HepG2 (cell line): Measurements from ENCODE around the gene MFSD6. TPM values are rescaled to one million over a fixed set of nuclear protein-coding genes. Genes with fewer than 3 reads are reported as not detected.
"Not testable (repeated sequence)": the region's sequence is repeated elsewhere in the genome, so short reads cannot be mapped to it uniquely, and the experiment has no call there.

ENCODE experiments used
- ATAC-seq: fragments of 200-7000 bp; cut with Tn5 transposase; 3 replicates; pipeline ENCODE4 v1.9.1; 2020; ENCODE audit warnings: mild to moderate bottlenecking, moderate library complexity
- BruUV-seq: library from RNA; stranded (reverse); fragments of 400-500 nt; replicated peaks from 2 replicates; lab custom pipeline; 2021; lab: Mats Ljungman, UMichigan
- CTCF ChIA-PET: fragments of 300-600 bp; formaldehyde crosslinking; extraction: SDS; loops from one replicate; lab custom pipeline; 2021; ENCODE audit warnings: low total read pairs, inconsistent platforms, low intra/inter-chr PET ratio; lab: Yijun Ruan, JAX
- POLR2A ChIA-PET: fragments of 350-600 bp; sonication (Branson Sonifier 250); formaldehyde crosslinking; loops from one replicate; lab custom pipeline; 2020; ENCODE audit warnings: antibody characterized with exemption, inconsistent platforms; lab: Yijun Ruan, JAX
- DNase-seq: peaks from one replicate; pipeline ENCODE4 v3.0.0-alpha.2; 2015; ENCODE audit warnings: low spot score
- FAIRE-seq: peaks from 3 replicates; lab custom pipeline; 2011; peaks lifted over from hg19 to GRCh38; lab: Jason Lieb, UNC
- H2AFZ ChIP-seq: one replicate; pipeline ENCODE4 v1.6.1; 2011; ENCODE audit warnings: low read length, inconsistent platforms
- H3K27ac ChIP-seq: fragments of 300-600 bp; 3 replicates; pipeline ENCODE4 v1.8.0; 2011; ENCODE audit warnings: mixed run types, mild to moderate bottlenecking, mixed read lengths, low read length, inconsistent platforms; ENCODE audit not compliant: insufficient read depth; ENCODE audit errors: extremely low read length
- H3K27me3 ChIP-seq, 2 experiments: fragments of 200-600 bp in 1 of 2; 2 replicates in 1 of 2; 3 replicates in 1 of 2; pipeline versions ENCODE4 v1.6.0 to v1.8.0; 2011; ENCODE audit warnings: low read length in 2 of 2, mild to moderate bottlenecking in 2 of 2, moderate library complexity in 2 of 2, inconsistent platforms in 1 of 2; ENCODE audit not compliant: insufficient read depth in 2 of 2, control insufficient read depth in 1 of 2
- H3K36me3 ChIP-seq, 2 experiments: fragments of 200-600 bp in 1 of 2; replicated peaks in 1 of 2; 2 replicates in 1 of 2; 3 replicates in 1 of 2; pipeline versions ENCODE4 v1.5.1 to v1.8.0; 2011; ENCODE audit warnings: low read length in 2 of 2, inconsistent platforms in 1 of 2; ENCODE audit not compliant: insufficient read depth in 2 of 2, control insufficient read depth in 1 of 2
- H3K4me1 ChIP-seq: 2 replicates; pipeline ENCODE4 v1.5.1; 2012; ENCODE audit warnings: low read length, inconsistent platforms; ENCODE audit not compliant: insufficient read depth
- H3K4me2 ChIP-seq: 2 replicates; pipeline ENCODE4 v1.6.0; 2011; ENCODE audit warnings: low read depth, low read length, inconsistent platforms
- H3K4me3 ChIP-seq, 3 experiments: fragments of 200-600 bp in 1 of 3; sonication (generic), shearing (Covaris generic) in 1 of 3; replicated peaks in 1 of 3; 2 replicates each; pipeline ENCODE4 v1.5.1; 2011 to 2016; ENCODE audit warnings: low read length in 3 of 3, inconsistent platforms in 2 of 3, low read depth in 2 of 3, mild to moderate bottlenecking in 2 of 3, control low read depth in 1 of 3, mixed read lengths in 1 of 3; ENCODE audit not compliant: insufficient read depth in 1 of 3
- H3K79me2 ChIP-seq: one replicate; pipeline ENCODE4 v1.6.1; 2011; ENCODE audit warnings: low read length, inconsistent platforms; ENCODE audit not compliant: insufficient read depth
- H3K9ac ChIP-seq: 2 replicates; pipeline ENCODE4 v1.6.0; 2011; ENCODE audit warnings: mild to moderate bottlenecking, low read depth, low read length, inconsistent platforms; ENCODE audit not compliant: insufficient read depth
- H3K9me3 ChIP-seq: 2 replicates; pipeline ENCODE4 v1.5.1; 2012; ENCODE audit warnings: mild to moderate bottlenecking, low read length
- H4K20me1 ChIP-seq: 2 replicates; pipeline ENCODE4 v1.6.0; 2011; ENCODE audit warnings: inconsistent platforms, mild to moderate bottlenecking, low read length, moderate library complexity; ENCODE audit not compliant: insufficient read depth
- HOXA5 ChIP-seq: sonication (generic); formaldehyde crosslinking; IDR thresholded peaks from 2 replicates; pipeline ENCODE4 v1.4.0; 2020; ENCODE audit warnings: missing genetic modification reagents
- NR2F6 ChIP-seq, 2 experiments: IDR thresholded peaks; 2 replicates each; pipeline ENCODE4 v1.6.1; 2016; ENCODE audit warnings: antibody characterized with exemption in 1 of 2, mild to moderate bottlenecking in 1 of 2
- PHF8 ChIP-seq: sonication (generic); formaldehyde crosslinking; IDR thresholded peaks from 2 replicates; pipeline ENCODE4 v1.5.0; 2020; ENCODE audit warnings: missing genetic modification reagents
- ZFY ChIP-seq: sonication (generic); formaldehyde crosslinking; IDR thresholded peaks from 2 replicates; pipeline ENCODE4 v1.4.0; 2020; ENCODE audit warnings: missing genetic modification reagents
- ZNF18 ChIP-seq: sonication (generic); formaldehyde crosslinking; IDR thresholded peaks from 2 replicates; pipeline ENCODE4 v1.8.0; 2022; ENCODE audit warnings: mild to moderate bottlenecking, missing genetic modification reagents; ENCODE audit not compliant: insufficient replicate concordance
- ZNF777 ChIP-seq: sonication (generic); formaldehyde crosslinking; IDR thresholded peaks from 2 replicates; pipeline ENCODE4 v1.4.0; 2020; ENCODE audit warnings: missing genetic modification reagents
- ZSCAN21 ChIP-seq: sonication (generic); formaldehyde crosslinking; IDR thresholded peaks from 2 replicates; pipeline ENCODE4 v1.8.0; 2022; ENCODE audit warnings: mild to moderate bottlenecking, missing genetic modification reagents, moderate library complexity, borderline replicate concordance
- WGBS: methylation state at CpG from one replicate; pipeline ENCODE4 v1.1.6; 2017; ENCODE audit warnings: low lambda C conversion rate; 5-methylcytosine and 5-hydroxymethylcytosine counted together
- in situ Hi-C: cut with HindIII; loops from 2 replicates; pipeline ENCODE4 v1.10.0; 2017; ENCODE audit warnings: low pct_unique_long_range_greater_than_20kb; ENCODE audit not compliant: extremely low pct_ligation_motif_present
- intact Hi-C: fragments of 100-400 bp; cut with micrococcal nuclease; formaldehyde crosslinking; loops from one replicate; pipeline ENCODE4 v1.10.0; 2022; ENCODE audit not compliant: unreplicated experiment
- polyA plus RNA-seq, 8 experiments: library from polyadenylated mRNA; depleted of rRNA in 3 of 8; stranded (reverse) in 7 of 8; unstranded in 1 of 8; fragments of >200 nt; fragmentation: Illumina TruSeq in 4 of 8; extraction: Trizol in 4 of 8; gene quantifications; 2 replicates each; pipeline versions ENCODE4 v1.2.1 to v1.2.3, GENCODE V29; 2011 to 2016; ENCODE audit warnings: low read depth in 4 of 8, missing spikeins in 1 of 8, mixed read lengths in 1 of 8; ENCODE audit not compliant: insufficient read depth in 1 of 8
- total RNA-seq, 5 experiments: library from RNA; depleted of rRNA; stranded (reverse); fragments of >200 nt; fragmentation: Illumina TruSeq; extraction: Trizol; gene quantifications; 2 replicates each; pipeline ENCODE4 v1.2.3, GENCODE V29; 2016; ENCODE audit warnings: low read depth in 1 of 5
- TF ChIP-seq, protein P1 (sequence below): sonication (generic); formaldehyde crosslinking; IDR thresholded peaks from 2 replicates; pipeline ENCODE4 v1.5.0; 2020; ENCODE audit warnings: mild to moderate bottlenecking, missing genetic modification reagents

Gene MFSD6
- total and polyA plus RNA-seq, 2 of the 13 experiments (the other 11 are each of a cell fraction or from before 2014, with no cell fraction given): 0.92 to 1.4 TPM

GRCh38 chr2:190407662-190408537 is at the start of gene MFSD6 (continued):
- TF ChIP-seq HOXA5 (CRISPR knock-in tag) (peak; percentile 18; the same call in 1 of the 2 replicates), PHF8 (CRISPR knock-in tag) (peak; percentile 4; the same call in 1 of the 2 replicates), ZNF777 (peak; percentile 83)

GRCh38 chr2:190358655-190359448 is 49.3 kb upstream of the MFSD6 start:
- H3K9me3 ChIP-seq; FAIRE-seq; CTCF ChIA-PET; POLR2A ChIA-PET; intact Hi-C loops; H2AFZ ChIP-seq; BruUV-seq; H3K36me3 ChIP-seq; H3K79me2 ChIP-seq; H3K4me3 ChIP-seq; H3K27me3 ChIP-seq; H4K20me1 ChIP-seq; H3K9ac ChIP-seq; H3K4me2 ChIP-seq; H3K27ac ChIP-seq; in situ Hi-C loops; DNase-seq; TF ChIP-seq NR2F6 (IDR thresholded peaks at IDR 0.05): not testable (repeated sequence)
- 80% methylated on average over 8 of the region's 8 CpGs for WGBS
- ATAC-seq: peak; percentile 21; the same call in 1 of the 3 replicates
- H3K4me1 ChIP-seq: peaks cover 57% of the 10 kb centered on the region
- TF ChIP-seq, protein P1, sequence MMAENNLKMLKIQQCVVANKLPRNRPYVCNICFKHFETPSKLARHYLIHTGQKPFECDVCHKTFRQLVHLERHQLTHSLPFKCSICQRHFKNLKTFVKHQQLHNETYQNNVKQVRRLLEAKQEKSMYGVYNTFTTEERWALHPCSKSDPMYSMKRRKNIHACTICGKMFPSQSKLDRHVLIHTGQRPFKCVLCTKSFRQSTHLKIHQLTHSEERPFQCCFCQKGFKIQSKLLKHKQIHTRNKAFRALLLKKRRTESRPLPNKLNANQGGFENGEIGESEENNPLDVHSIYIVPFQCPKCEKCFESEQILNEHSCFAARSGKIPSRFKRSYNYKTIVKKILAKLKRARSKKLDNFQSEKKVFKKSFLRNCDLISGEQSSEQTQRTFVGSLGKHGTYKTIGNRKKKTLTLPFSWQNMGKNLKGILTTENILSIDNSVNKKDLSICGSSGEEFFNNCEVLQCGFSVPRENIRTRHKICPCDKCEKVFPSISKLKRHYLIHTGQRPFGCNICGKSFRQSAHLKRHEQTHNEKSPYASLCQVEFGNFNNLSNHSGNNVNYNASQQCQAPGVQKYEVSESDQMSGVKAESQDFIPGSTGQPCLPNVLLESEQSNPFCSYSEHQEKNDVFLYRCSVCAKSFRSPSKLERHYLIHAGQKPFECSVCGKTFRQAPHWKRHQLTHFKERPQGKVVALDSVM (CRISPR knock-in tag): peak; percentile 56; the same call in 1 of the 2 replicates
- TF ChIP-seq ZSCAN21 (CRISPR knock-in tag): 0 out of 2 replicates have a peak, but pooled peaks have one; percentile 57
- 0 out of 2 replicates have a peak, but pooled peaks have one; percentile 3 for TF ChIP-seq ZFY (CRISPR knock-in tag)
- peak; percentile 95 for TF ChIP-seq ZNF18
- TF ChIP-seq NR2F6 (CRISPR knock-in tag; IDR thresholded peaks at IDR 0.05): 0 out of 2 replicates have a peak, but pooled peaks have one; percentile 4
